Panc1 (cell line): ENCODE measurements around the gene GPR162. TPM values are rescaled to one million over a fixed set of nuclear protein-coding genes. Genes with fewer than 3 reads are reported as not detected.

ENCODE experiments used
- ATAC-seq: fragments of 200-7000 bp; cut with Tn5 transposase; 2 replicates; pipeline ENCODE4 v1.9.1; 2020; ENCODE audit warnings: mild to moderate bottlenecking, moderate library complexity
- BruUV-seq: library from RNA; stranded (reverse); fragments of 400-500 nt; replicated peaks from 2 replicates; lab custom pipeline; 2021; lab: Mats Ljungman, UMichigan
- CTCF ChIA-PET: fragments of 300-600 bp; sonication (Branson Sonifier 250); formaldehyde crosslinking; loops from one replicate; lab custom pipeline; 2022; ENCODE audit warnings: antibody characterized with exemption; lab: Charles Lee
- POLR2A ChIA-PET: fragments of 300-600 bp; sonication (Branson Sonifier 250); formaldehyde crosslinking; loops from one replicate; lab custom pipeline; 2022; ENCODE audit warnings: antibody characterized with exemption; lab: Charles Lee
- DNase-seq: peaks from one replicate; pipeline ENCODE4 v3.0.0-alpha.2; 2010; ENCODE audit warnings: low read depth, low spot score
- H3K27ac ChIP-seq: 2 replicates; pipeline ENCODE4 v1.5.1; 2011; ENCODE audit warnings: mild to moderate bottlenecking, low read length, inconsistent platforms
- H3K27me3 ChIP-seq: fragments of 200-500 bp; sonication (Bioruptor generic); 2 replicates; pipeline ENCODE4 v1.6.0; 2014; ENCODE audit warnings: low read length, inconsistent platforms; ENCODE audit not compliant: control insufficient read depth, insufficient read depth
- H3K36me3 ChIP-seq: fragments of 200-500 bp; sonication (Bioruptor generic); 2 replicates; pipeline ENCODE4 v1.5.1; 2014; ENCODE audit warnings: inconsistent platforms, mild to moderate bottlenecking, low read length, moderate library complexity; ENCODE audit not compliant: control insufficient read depth, insufficient read depth
- H3K4me1 ChIP-seq: 2 replicates; pipeline ENCODE4 v1.5.1; 2011; ENCODE audit warnings: inconsistent platforms, mild to moderate bottlenecking, low read length, moderate library complexity; ENCODE audit not compliant: control insufficient read depth, insufficient read depth
- H3K4me3 ChIP-seq, 2 experiments: 2 replicates each; pipeline ENCODE4 v1.5.1; 2011 to 2012; ENCODE audit warnings: low read depth in 2 of 2, low read length in 2 of 2, mild to moderate bottlenecking in 2 of 2, inconsistent platforms in 1 of 2, moderate library complexity in 1 of 2
- H3K9me3 ChIP-seq: fragments of 200-500 bp; sonication (Bioruptor generic); 2 replicates; pipeline ENCODE4 v1.5.1; 2014; ENCODE audit warnings: low read depth, mild to moderate bottlenecking, inconsistent platforms, low read length, moderate library complexity; ENCODE audit not compliant: control insufficient read depth, insufficient read depth
- POLR2AphosphoS5 ChIP-seq: IDR thresholded peaks from 2 replicates; pipeline ENCODE4 v1.6.1; 2012; ENCODE audit warnings: mild to moderate bottlenecking, low read depth, low read length, moderate library complexity
- REST ChIP-seq, 2 experiments: IDR thresholded peaks; 2 replicates each; pipeline ENCODE4 v1.6.1; 2011 to 2012; ENCODE audit warnings: low read depth in 2 of 2, control low read depth in 1 of 2, low read length in 1 of 2, mild to moderate bottlenecking in 1 of 2, moderate library complexity in 1 of 2; ENCODE audit not compliant: insufficient read depth in 1 of 2
- SIN3A ChIP-seq: IDR thresholded peaks from 2 replicates; pipeline ENCODE4 v1.6.1; 2012; ENCODE audit warnings: low read depth, mild to moderate bottlenecking, low read length, moderate library complexity, borderline replicate concordance; ENCODE audit not compliant: insufficient read depth
- TCF7L2 ChIP-seq: IDR thresholded peaks from 2 replicates; pipeline ENCODE4 v1.6.1; 2011; ENCODE audit warnings: mild to moderate bottlenecking, low read depth, low read length, inconsistent platforms
- in situ Hi-C: cut with HindIII; loops from 2 replicates; pipeline ENCODE4 v1.10.0; 2016; ENCODE audit warnings: low sequenced_read_pairs, low pct_unique_long_range_greater_than_20kb
- intact Hi-C: fragments of 100-400 bp; cut with micrococcal nuclease; formaldehyde crosslinking; loops from one replicate; pipeline ENCODE4 v1.10.0; 2022; ENCODE audit not compliant: unreplicated experiment
- total RNA-seq: library from RNA; stranded (reverse); gene quantifications from one replicate; pipeline ENCODE4 v1.2.1, GENCODE V29; 2021; ENCODE audit not compliant: unreplicated experiment
- TF ChIP-seq, protein P1 (sequence below): fragments of 450-650 bp; IDR thresholded peaks from 2 replicates; pipeline ENCODE4 v1.5.1; 2017; ENCODE audit warnings: mild to moderate bottlenecking

Gene GPR162
- total RNA-seq, 1 experiment from 2014 or later = 1.3 TPM

DNA sequence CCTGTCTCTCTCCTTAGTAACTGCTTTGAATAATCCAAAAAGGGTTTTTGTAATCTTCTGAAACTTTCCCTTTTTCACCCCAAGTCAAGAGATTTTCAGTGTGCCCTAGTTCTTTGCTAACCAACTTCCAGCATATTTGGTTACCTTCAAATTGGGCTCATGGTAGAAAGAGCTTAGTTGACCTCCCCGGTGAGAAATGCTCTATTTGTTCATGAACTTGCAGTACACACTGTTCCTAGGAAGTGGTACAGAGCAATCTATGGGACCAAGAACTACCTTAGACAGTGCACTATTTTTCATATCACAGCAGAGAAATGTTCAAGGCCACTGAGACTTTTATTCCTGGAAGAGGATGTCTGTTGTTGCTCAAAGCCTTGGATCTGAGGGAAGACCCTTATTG lies 32.0 kb downstream of the GPR162 start:
- no peaks in the 10 kb centered on the region for H3K27me3 ChIP-seq
- in situ Hi-C loops = no loop called here
- no peak for ATAC-seq
- H3K27ac ChIP-seq = 0 out of 2 replicates have a peak overlapping the region, but pooled peaks have one; percentile 72
- ChIA-PET CTCF (no interaction called here), POLR2A (no interaction called here)
- no peak for DNase-seq
- H3K9me3 ChIP-seq = no peaks in the 10 kb centered on the region
- peaks cover 15% of the 10 kb centered on the region for H3K4me1 ChIP-seq
- BruUV-seq = no TSS peak
- peak overlapping the region in 1 of 2 experiments; percentile 75; a peak in 1 of 4 replicates for H3K4me3 ChIP-seq
- TF ChIP-seq TCF7L2 (no peak), POLR2AphosphoS5 (no peak), REST (IDR thresholded peaks at IDR 0.05; ENCODE audit: insufficient read depth in 1 of 2, low read depth in 2 of 2, low read length in 1 of 2) (no peak), SIN3A (no peak)
- TF ChIP-seq, protein P1, sequence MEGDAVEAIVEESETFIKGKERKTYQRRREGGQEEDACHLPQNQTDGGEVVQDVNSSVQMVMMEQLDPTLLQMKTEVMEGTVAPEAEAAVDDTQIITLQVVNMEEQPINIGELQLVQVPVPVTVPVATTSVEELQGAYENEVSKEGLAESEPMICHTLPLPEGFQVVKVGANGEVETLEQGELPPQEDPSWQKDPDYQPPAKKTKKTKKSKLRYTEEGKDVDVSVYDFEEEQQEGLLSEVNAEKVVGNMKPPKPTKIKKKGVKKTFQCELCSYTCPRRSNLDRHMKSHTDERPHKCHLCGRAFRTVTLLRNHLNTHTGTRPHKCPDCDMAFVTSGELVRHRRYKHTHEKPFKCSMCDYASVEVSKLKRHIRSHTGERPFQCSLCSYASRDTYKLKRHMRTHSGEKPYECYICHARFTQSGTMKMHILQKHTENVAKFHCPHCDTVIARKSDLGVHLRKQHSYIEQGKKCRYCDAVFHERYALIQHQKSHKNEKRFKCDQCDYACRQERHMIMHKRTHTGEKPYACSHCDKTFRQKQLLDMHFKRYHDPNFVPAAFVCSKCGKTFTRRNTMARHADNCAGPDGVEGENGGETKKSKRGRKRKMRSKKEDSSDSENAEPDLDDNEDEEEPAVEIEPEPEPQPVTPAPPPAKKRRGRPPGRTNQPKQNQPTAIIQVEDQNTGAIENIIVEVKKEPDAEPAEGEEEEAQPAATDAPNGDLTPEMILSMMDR = no peak
- intact Hi-C loops = no loop called here
- peaks cover 13% of the 10 kb centered on the region for H3K36me3 ChIP-seq

GRCh38 chr12:6854036-6854435 lies 32.4 kb downstream of the GPR162 start:
- CTCF ChIA-PET = no interaction called here
- ATAC-seq = no peak

More at GRCh38 chr12:6854036-6854435, 32.4 kb downstream of the GPR162 start:
- TF ChIP-seq, protein P1 = no peak
- TF ChIP-seq TCF7L2 = no peak
- TF ChIP-seq SIN3A = no peak
- TF ChIP-seq POLR2AphosphoS5 = no peak
- TF ChIP-seq REST (IDR thresholded peaks at IDR 0.05; ENCODE audit: insufficient read depth in 1 of 2, low read depth in 2 of 2, low read length in 1 of 2) = no peak
- Histone ChIP-seq H3K36me3 (peaks cover 11% of the 10 kb centered on the region), H3K9me3 (no peaks in the 10 kb centered on the region), H3K4me1 (peaks cover 15% of the 10 kb centered on the region), H3K27me3 (no peaks in the 10 kb centered on the region), H3K4me3 (no peak overlapping the region), H3K27ac (no peak overlapping the region)
- intact Hi-C loops (no loop called here), in situ Hi-C loops (no loop called here)
- POLR2A ChIA-PET = no interaction called here
- no TSS peak for BruUV-seq
- no peak for DNase-seq
